Measurements from ENCODE around the gene REXO4.

GRCh38 chr9:133448487-133448972 is 30.7 kb upstream of the REXO4 start:
- no peak for TF ChIP-seq CTCF (IDR thresholded peaks at IDR 0.05)
- TF ChIP-seq POLR2A (IDR thresholded peaks at IDR 0.05): no peak
